T-helper 22 cell (primary cell): Measurements from ENCODE around the gene KIAA0319L.

Experiments used
- DNase-seq: peaks from one replicate; pipeline ENCODE4 v3.0.0-alpha.2; 2020; ENCODE audit warnings: low read depth

The KIAA0319L gene

GRCh38 chr1:35536556-35537162, 20.5 kb downstream of the KIAA0319L start:
- DNase-seq: no peak

GRCh38 chr1:35535243-35535642, 22.0 kb downstream of the KIAA0319L start:
- no peak for DNase-seq

- DNase-seq: no peak
Observed at GRCh38 chr1:35533586-35533985, 23.6 kb downstream of the KIAA0319L start.

GRCh38 chr1:35532497-35533223, 24.5 kb downstream of the KIAA0319L start:
- no peak for DNase-seq

GRCh38 chr1:35531368-35531767, 25.8 kb downstream of the KIAA0319L start:
- no peak for DNase-seq

GRCh38 chr1:35530946-35531345, 26.3 kb downstream of the KIAA0319L start:
- DNase-seq: no peak

- DNase-seq: no peak
Observed at GRCh38 chr1:35530168-35530567, 27.0 kb downstream of the KIAA0319L start.

- no peak for DNase-seq
Observed at GRCh38 chr1:35524106-35524505, 33.1 kb downstream of the KIAA0319L start.

GRCh38 chr1:35519432-35519831, 37.8 kb downstream of the KIAA0319L start:
- no peak for DNase-seq

- no peak for DNase-seq
Observed at GRCh38 chr1:35518183-35518582, 39.0 kb downstream of the KIAA0319L start.

- DNase-seq: no peak
Observed at GRCh38 chr1:35511305-35511704, 45.9 kb downstream of the KIAA0319L start.

- DNase-seq: no peak
Observed at GRCh38 chr1:35509558-35509957, 47.6 kb downstream of the KIAA0319L start.

GRCh38 chr1:35507947-35508346, 49.3 kb downstream of the KIAA0319L start:
- DNase-seq: no peak

- DNase-seq: no peak
Observed at GRCh38 chr1:35506960-35507912, 50.0 kb downstream of the KIAA0319L start.

GRCh38 chr1:35505911-35506798, 51.0 kb downstream of the KIAA0319L start:
- DNase-seq: peak; percentile 62

GRCh38 chr1:35502242-35502641, 55.0 kb downstream of the KIAA0319L start:
- DNase-seq: no peak

- DNase-seq: no peak
Observed at GRCh38 chr1:35500439-35500838, 56.8 kb downstream of the KIAA0319L start.

GRCh38 chr1:35499652-35500176, 57.5 kb downstream of the KIAA0319L start:
- DNase-seq: peak; percentile 48

GRCh38 chr1:35499231-35499630, 58.0 kb downstream of the KIAA0319L start:
- no peak for DNase-seq

GRCh38 chr1:35497571-35497970, 59.6 kb downstream of the KIAA0319L start:
- no peak for DNase-seq

GRCh38 chr1:35490250-35490649, 67.0 kb downstream of the KIAA0319L start:
- no peak for DNase-seq
